PC-3 (cell line): ENCODE data around the gene GFPT2. TPM values are rescaled to one million over a fixed set of nuclear protein-coding genes. Genes with fewer than 3 reads are reported as not detected.

Experiments used
- ATAC-seq: fragments of 200-7000 bp; cut with Tn5 transposase; 2 replicates; pipeline ENCODE4 v1.9.1; 2020; ENCODE audit warnings: mild to moderate bottlenecking, moderate library complexity
- BruUV-seq: library from RNA; stranded (reverse); fragments of 400-500 nt; replicated peaks from 2 replicates; lab custom pipeline; 2021; lab: Mats Ljungman, UMichigan
- CTCF ChIA-PET: fragments of 300-600 bp; sonication (Branson Sonifier 250); formaldehyde crosslinking; loops from one replicate; lab custom pipeline; 2022; ENCODE audit warnings: antibody characterized with exemption; lab: Charles Lee
- POLR2A ChIA-PET: fragments of 300-600 bp; sonication (Branson Sonifier 250); formaldehyde crosslinking; loops from one replicate; lab custom pipeline; 2022; ENCODE audit warnings: antibody characterized with exemption; ENCODE audit not compliant: unreplicated experiment; lab: Charles Lee
- DNase-seq: peaks from one replicate; pipeline ENCODE4 v3.0.0-alpha.2; 2015
- H2AFZ ChIP-seq: fragments of 300-600 bp; sonication (generic); 2 replicates; pipeline ENCODE4 v1.6.0; 2016; ENCODE audit warnings: antibody characterized with exemption, low read length
- H3F3A ChIP-seq: fragments of 300-600 bp; sonication (generic); one replicate; pipeline ENCODE4 v1.6.0; 2017; ENCODE audit warnings: antibody characterized with exemption, low read length, control low read depth, mild to moderate bottlenecking; ENCODE audit not compliant: unreplicated experiment
- H3K27ac ChIP-seq: fragments of 300-600 bp; sonication (generic); 2 replicates; pipeline ENCODE4 v1.5.1; 2016; ENCODE audit warnings: mild to moderate bottlenecking, low read length
- H3K27me3 ChIP-seq: fragments of 300-600 bp; sonication (generic); 2 replicates; pipeline ENCODE4 v1.6.1; 2016; ENCODE audit warnings: low read length, mixed read lengths
- H3K36me3 ChIP-seq: fragments of 300-600 bp; sonication (generic); 2 replicates; pipeline ENCODE4 v1.6.1; 2016; ENCODE audit warnings: low read depth, mixed run types, low read length, mixed read lengths
- H3K4me1 ChIP-seq: fragments of 300-600 bp; sonication (generic); 2 replicates; pipeline ENCODE4 v1.5.1; 2016; ENCODE audit warnings: low read length; ENCODE audit not compliant: insufficient read depth
- H3K4me2 ChIP-seq: fragments of 300-600 bp; sonication (generic); 2 replicates; pipeline ENCODE4 v1.6.0; 2016; ENCODE audit warnings: low read length
- H3K4me3 ChIP-seq: fragments of 300-600 bp; sonication (generic); 2 replicates; pipeline ENCODE4 v1.5.1; 2016; ENCODE audit warnings: mild to moderate bottlenecking, low read length, mixed read lengths
- H3K79me2 ChIP-seq: fragments of 300-600 bp; sonication (generic); 2 replicates; pipeline ENCODE4 v1.6.1; 2017; ENCODE audit warnings: low read length, mixed read lengths
- H3K9ac ChIP-seq: fragments of 300-600 bp; sonication (generic); 2 replicates; pipeline ENCODE4 v1.6.0; 2016; ENCODE audit warnings: mild to moderate bottlenecking, low read length
- H3K9me2 ChIP-seq: fragments of 300-600 bp; sonication (generic); replicated peaks from 2 replicates; pipeline ENCODE4 v1.6.1; 2016; ENCODE audit warnings: mixed run types, low read length, mixed read lengths
- H3K9me3 ChIP-seq: fragments of 300-600 bp; sonication (generic); 2 replicates; pipeline ENCODE4 v1.6.1; 2016; ENCODE audit warnings: low read length, mixed read lengths
- H4K20me1 ChIP-seq: fragments of 300-600 bp; sonication (generic); 2 replicates; pipeline ENCODE4 v1.6.1; 2016; ENCODE audit warnings: low read length, mixed read lengths
- CTCF ChIP-seq: fragments of 300-600 bp; sonication (generic); conservative IDR thresholded peaks from 2 replicates; pipeline ENCODE4 v1.5.1; 2017; ENCODE audit warnings: antibody characterized with exemption, low read depth, mild to moderate bottlenecking, low read length
- EZH2 ChIP-seq: fragments of 300-600 bp; sonication (generic); IDR thresholded peaks from one replicate; pipeline ENCODE4 v1.6.1; 2017; ENCODE audit warnings: antibody characterized with exemption, mild to moderate bottlenecking, low read length; ENCODE audit not compliant: unreplicated experiment
- EZH2phosphoT487 ChIP-seq: fragments of 300-600 bp; sonication (generic); IDR thresholded peaks from 2 replicates; pipeline ENCODE4 v1.6.1; 2018; ENCODE audit warnings: mild to moderate bottlenecking, antibody characterized with exemption, low read length, borderline replicate concordance
- intact Hi-C: fragments of 100-400 bp; cut with micrococcal nuclease; formaldehyde crosslinking; loops from 2 replicates; pipeline ENCODE4 v1.9.0; 2023
- total RNA-seq: library from RNA; depleted of rRNA; stranded (reverse); fragments of >200 nt; gene quantifications from 2 replicates; pipeline ENCODE4 v1.2.3, GENCODE V29; 2014

Gene GFPT2
- total RNA-seq, 1 experiment from 2014 or later = 2.2 TPM

DNA sequence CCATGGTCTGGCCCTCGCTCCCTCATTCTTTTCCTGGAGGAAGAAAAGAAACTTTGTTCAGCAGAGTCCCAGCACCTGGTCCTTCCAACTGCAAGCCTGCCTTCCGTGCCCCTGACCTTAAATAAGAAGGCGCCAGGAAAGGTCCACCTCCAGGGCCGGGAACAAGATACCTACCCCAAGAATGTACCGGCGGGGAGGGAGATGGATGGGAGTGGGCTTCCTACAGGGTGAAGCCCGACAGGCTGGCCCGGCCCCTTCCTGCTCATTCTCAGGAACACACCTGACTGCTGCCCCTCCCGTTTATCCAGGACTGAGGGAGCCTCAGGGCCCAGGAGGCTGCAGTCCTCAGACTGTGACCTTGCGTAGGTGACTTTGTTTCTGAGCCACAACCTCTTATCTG, 27.3 kb upstream of the GFPT2 start:
- CTCF ChIA-PET = no interaction called here
- Histone ChIP-seq H3K4me2 (no peak overlapping the region), H3F3A (no peaks in the 10 kb centered on the region), H3K9ac (no peak overlapping the region), H3K9me3 (no peaks in the 10 kb centered on the region), H3K36me3 (no peaks in the 10 kb centered on the region), H4K20me1 (no peaks in the 10 kb centered on the region), H3K27ac (no peak overlapping the region), H2AFZ (no peak overlapping the region), H3K27me3 (no peaks in the 10 kb centered on the region), H3K4me3 (no peak overlapping the region), H3K9me2 (no peaks in the 10 kb centered on the region), H3K4me1 (no peaks in the 10 kb centered on the region), H3K79me2 (no peaks in the 10 kb centered on the region)
- POLR2A ChIA-PET = no interaction called here
- intact Hi-C loops = no loop called here
- ATAC-seq (no peak), DNase-seq (no peak)
- no TSS peak for BruUV-seq
- TF ChIP-seq EZH2phosphoT487 (no peak), CTCF (no peak), EZH2 (no peak)

GRCh38 chr5:180379355-180380070, 26.4 kb upstream of the GFPT2 start:
- Histone ChIP-seq H3K79me2 (no peaks in the 10 kb centered on the region), H3K36me3 (no peaks in the 10 kb centered on the region), H3K4me2 (no peak overlapping the region), H3K4me1 (no peaks in the 10 kb centered on the region), H3K4me3 (no peak overlapping the region), H3K27me3 (no peaks in the 10 kb centered on the region), H3K9me2 (no peaks in the 10 kb centered on the region), H3K9me3 (no peaks in the 10 kb centered on the region), H2AFZ (no peak overlapping the region), H4K20me1 (no peaks in the 10 kb centered on the region), H3K27ac (no peak overlapping the region), H3F3A (no peaks in the 10 kb centered on the region), H3K9ac (no peak overlapping the region)
- intact Hi-C loops = no loop called here
- ChIA-PET POLR2A (no interaction called here), CTCF (no interaction called here)
- no TSS peak for BruUV-seq
- DNase-seq = no peak
- ATAC-seq = no peak
- TF ChIP-seq CTCF = no peak
- TF ChIP-seq EZH2 = no peak
- no peak for TF ChIP-seq EZH2phosphoT487
